Measurements from ENCODE around the gene SNIP1.

DNA sequence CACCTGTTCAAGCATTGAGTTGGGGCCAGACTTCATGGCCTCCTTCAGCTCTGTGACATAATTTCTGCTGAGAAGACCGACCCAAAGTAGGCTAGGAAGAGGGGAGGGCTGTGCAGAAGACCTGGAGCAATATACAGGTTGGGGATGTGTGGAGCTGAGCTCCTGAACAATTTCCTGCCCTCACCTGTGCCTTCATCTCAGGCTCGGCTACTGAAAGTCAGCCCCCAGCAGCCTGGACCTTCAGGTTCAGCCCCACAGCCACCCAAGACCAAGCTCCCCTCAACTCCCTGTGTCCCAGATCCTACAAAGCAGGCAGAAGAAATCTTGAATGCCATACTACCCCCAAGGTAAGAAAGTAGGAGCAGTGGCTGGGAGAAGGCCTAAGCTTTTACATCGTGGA, 3.3 kb upstream of the SNIP1 start:
- TF ChIP-seq, protein P1, sequence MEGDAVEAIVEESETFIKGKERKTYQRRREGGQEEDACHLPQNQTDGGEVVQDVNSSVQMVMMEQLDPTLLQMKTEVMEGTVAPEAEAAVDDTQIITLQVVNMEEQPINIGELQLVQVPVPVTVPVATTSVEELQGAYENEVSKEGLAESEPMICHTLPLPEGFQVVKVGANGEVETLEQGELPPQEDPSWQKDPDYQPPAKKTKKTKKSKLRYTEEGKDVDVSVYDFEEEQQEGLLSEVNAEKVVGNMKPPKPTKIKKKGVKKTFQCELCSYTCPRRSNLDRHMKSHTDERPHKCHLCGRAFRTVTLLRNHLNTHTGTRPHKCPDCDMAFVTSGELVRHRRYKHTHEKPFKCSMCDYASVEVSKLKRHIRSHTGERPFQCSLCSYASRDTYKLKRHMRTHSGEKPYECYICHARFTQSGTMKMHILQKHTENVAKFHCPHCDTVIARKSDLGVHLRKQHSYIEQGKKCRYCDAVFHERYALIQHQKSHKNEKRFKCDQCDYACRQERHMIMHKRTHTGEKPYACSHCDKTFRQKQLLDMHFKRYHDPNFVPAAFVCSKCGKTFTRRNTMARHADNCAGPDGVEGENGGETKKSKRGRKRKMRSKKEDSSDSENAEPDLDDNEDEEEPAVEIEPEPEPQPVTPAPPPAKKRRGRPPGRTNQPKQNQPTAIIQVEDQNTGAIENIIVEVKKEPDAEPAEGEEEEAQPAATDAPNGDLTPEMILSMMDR (conservative IDR thresholded peaks at IDR 0.05 in 1 of 2, IDR thresholded peaks at IDR 0.05 in 1 of 2; ENCODE audit: extremely low read depth in 1 of 2, insufficient read depth in 1 of 2, low read depth in 1 of 2, low read length in 2 of 2): no peak
- TF ChIP-seq EZH2 (IDR thresholded peaks at IDR 0.05; ENCODE audit: borderline replicate concordance, low read length): no peak
